GM18867 (cell line): ENCODE results near the gene DNAH14.
"Not testable (repeated sequence)": the region's sequence is repeated elsewhere in the genome, so short reads cannot be mapped to it uniquely, and the experiment has no call there.

Experiments
- ATAC-seq: cut with Tn5 transposase; IDR thresholded peaks from one replicate; pipeline ENCODE4 v1.9.1; 2021; ENCODE audit warnings: mild to moderate bottlenecking, moderate library complexity; ENCODE audit not compliant: unreplicated experiment

DNAH14 gene

GRCh38 chr1:225380691-225381090, 451.2 kb downstream of the DNAH14 start:
- ATAC-seq = no peak

- ATAC-seq = not testable (repeated sequence)
Measured at GRCh38 chr1:225386860-225387259, 457.4 kb downstream of the DNAH14 start.

DNA sequence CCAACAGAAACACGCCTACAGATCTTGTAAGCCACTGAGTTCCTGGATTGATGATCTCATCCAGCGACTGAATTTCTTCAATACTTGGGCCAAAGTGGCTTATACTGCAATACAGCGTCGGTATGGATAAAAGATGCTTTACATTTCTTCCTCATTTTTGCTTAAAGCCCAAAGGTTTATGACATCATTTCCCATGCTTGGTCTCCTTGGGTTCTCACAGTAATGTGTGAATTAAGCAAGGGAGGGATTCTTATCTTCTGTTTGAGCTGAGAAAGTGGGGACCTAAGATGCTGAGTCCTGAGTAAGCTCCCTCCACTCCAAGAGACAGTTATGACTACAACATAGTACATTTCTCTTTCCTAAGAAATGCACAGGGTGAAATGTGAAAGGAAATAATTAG, 458.9 kb downstream of the DNAH14 start:
- ATAC-seq = no peak

DNA sequence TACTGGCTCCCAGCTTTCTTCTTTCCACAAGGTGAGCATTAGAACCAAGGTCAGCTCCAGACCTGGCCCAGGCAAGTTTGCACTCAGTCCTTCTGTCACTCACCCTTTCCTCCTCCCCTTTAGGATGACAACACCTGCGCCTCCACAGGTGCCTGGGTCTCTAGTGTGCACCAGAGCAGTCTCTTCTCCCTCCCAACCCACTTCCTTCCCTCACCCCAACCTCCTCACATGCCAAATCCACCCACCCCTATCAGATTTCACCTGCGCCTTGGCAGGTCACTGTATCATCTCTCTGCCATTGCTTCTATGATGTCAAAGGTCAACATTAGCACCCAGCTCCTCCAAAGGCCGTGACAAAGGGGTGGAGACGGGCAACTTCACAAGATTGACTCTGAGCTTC, 460.4 kb downstream of the DNAH14 start:
- no peak for ATAC-seq

- ATAC-seq = no peak
Measured at GRCh38 chr1:225396357-225396756, 466.9 kb downstream of the DNAH14 start.

GRCh38 chr1:225400968-225401367, 471.5 kb downstream of the DNAH14 start:
- no peak for ATAC-seq

DNA sequence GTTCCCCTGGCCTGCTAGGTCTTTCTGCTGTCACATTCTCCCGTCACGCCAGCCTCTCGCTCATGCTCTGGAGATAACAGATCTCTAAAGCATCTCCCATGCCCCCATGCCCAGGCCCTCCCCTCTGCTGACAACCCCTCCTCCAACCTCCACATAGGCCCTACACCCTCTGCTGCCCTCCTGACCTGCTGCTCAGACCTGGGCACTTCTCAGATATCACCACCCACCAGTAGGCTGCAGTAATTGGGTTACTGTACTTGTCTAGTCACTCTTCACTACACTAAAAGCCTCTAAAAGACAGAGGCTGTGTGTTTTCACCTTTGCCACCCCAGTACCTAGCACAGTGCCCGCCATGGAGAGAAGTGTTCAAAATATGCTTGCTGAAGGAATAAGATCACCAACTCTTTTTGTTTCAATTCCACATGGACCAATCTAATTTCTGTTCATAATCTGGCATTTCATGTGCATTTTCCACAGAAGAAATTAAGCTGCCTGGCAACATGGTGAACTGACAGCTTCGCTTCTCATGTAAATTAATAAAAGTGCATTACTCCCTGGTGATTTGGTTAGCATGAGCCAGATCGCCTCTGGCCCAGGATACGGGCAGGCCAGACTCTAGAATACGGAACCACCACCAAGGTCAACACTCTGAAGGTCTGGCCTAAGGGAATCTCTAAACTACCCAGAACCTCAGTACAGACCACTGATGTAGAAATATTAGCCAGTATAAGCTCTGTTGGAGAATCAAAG, 477.7 kb downstream of the DNAH14 start:
- no peak for ATAC-seq

GRCh38 chr1:225407755-225408154, 478.3 kb downstream of the DNAH14 start:
- no peak for ATAC-seq

DNA sequence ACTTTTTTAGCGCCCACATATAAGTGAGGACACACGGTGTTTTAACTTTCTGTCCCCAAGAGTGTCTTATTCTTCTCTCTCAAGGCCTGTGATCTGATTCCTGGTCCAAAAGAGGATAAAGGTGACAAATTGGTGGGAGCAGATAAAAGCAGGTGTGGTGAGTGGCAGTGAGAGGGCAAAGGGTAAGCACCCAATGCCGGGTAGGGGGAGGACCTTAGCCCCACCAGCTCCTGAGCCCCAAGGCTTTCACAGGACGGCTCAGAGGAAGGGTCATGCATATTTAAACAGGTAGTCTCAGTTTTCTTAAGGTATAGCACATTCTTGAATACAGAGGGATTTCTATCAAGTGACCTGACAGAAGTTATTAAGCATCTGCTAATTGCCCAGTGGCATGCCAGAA, 478.8 kb downstream of the DNAH14 start:
- no peak for ATAC-seq

GRCh38 chr1:225409051-225409450, 479.6 kb downstream of the DNAH14 start:
- ATAC-seq = no peak

GRCh38 chr1:225410036-225410435, 480.6 kb downstream of the DNAH14 start:
- ATAC-seq = no peak

DNA sequence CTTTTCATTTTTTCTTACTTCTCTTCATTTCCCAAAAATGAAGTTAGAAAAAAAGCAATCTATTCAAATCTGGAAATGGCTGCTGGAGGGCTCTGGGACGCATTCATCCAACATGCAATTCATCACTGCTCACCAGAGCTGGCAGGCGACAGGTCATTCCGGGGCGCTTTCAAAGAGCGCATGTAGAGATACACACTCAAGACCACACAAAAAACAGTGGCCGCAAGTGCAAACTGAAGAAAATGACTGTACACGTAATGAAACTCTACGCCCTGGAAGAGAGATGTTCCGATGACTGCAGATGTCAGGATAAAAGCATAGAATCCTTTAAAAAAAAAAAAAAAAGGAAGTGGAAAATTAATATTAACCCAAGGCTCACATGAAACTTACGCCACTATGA, 482.8 kb downstream of the DNAH14 start:
- ATAC-seq = no peak

GRCh38 chr1:225412803-225413351, 483.4 kb downstream of the DNAH14 start:
- no peak for ATAC-seq

DNA sequence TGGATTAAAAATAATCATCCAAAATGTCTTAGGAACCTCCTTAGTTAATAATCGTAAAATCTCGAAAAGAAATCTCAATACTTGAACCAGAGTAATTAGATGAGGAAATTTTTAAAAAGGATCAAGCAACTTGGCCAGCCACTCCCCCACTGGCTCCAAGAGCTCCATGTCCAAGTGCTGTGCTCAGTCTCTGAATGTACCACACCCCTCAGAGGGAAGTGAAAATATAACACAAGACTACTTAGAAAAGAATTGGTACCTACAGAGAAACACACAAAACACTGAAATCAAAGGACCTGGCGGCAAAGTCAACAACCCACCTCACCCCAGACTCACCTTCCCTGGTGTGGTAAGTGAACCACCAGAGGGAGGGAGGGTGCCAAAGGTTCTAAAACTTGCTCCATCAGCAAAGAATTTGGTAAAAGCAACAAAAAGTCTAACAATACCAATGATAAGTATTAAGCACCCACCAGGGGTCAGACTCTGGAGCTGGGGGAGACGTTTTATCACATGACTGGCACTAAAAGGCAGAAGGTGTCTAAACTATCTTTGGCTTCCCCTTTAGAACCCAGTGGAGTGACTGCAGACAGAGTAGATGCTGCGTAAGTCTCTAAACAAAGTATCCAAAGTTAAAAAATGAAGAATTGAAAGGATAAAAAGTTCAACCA, 484.4 kb downstream of the DNAH14 start:
- no peak for ATAC-seq

DNA sequence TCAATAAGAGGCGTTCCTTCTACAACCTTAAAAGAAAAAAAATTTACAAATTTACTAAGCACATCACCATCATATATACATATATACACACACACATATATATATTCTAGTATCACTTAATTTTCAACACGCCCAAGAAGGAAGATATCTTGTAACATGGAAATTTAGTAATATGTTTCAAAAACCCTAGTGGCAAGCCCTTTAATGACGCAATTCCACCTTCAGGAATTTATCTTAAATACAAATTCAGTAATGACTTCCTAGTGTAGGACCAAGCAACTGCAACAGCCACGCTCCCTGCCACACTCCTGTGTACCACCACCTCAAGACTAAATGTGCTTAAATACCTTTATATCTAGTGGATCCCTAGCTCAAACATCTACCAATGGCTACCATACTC, 485.8 kb downstream of the DNAH14 start:
- ATAC-seq = no peak

DNA sequence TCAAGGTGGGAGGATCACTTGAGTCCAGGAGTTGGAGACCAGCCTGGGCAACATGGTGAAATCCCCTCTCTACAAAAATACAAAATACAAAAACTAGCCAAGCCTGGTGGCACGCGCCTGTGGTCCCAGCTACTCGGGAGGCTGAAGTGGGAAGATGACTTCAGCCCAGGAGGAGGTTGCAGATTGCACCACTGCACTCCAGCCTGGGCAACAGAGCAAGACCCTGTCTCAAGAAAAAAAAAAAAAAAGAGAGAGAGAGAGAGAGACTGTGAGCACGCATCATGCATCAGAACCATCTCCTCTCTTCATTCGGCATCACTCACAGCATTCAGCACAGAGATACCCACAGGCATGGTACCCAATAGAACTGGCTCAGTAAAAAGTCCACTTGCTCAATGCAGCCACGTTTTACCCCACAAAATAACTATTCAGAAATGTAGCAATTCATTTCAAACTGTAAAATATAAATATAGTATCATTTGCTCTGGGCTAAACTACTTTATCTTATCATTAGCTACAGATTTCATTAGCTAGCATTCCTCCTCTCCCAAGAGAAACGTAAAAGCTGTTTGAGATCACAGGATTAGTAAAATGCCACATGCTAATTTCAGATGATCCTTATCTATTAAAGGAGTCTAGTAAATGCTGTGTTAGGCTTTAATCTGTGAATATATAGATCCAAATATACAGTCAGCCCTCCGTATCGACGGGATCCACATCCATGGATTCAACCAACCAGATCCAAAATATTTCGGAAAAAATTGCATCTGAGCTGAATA, 486.7 kb downstream of the DNAH14 start:
- ATAC-seq = no peak

DNA sequence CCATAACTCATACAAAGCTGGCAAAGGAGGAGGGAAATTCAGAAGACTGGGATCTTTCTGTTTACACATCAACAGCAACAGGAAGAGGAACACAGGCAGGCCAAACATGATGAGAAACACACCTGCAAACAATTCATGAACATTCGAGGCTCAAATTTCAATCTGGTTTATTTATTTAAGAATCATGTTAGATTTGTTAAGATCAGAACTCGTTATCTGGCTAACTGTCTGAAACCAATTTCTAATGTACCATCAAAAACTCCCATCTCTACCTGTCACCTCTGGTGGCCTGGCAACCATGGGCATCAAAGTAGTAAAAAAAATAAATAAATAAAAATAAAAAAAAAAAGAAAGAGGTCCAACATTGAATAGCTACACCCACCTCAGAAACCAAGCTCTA, 488.6 kb downstream of the DNAH14 start:
- no peak for ATAC-seq

DNA sequence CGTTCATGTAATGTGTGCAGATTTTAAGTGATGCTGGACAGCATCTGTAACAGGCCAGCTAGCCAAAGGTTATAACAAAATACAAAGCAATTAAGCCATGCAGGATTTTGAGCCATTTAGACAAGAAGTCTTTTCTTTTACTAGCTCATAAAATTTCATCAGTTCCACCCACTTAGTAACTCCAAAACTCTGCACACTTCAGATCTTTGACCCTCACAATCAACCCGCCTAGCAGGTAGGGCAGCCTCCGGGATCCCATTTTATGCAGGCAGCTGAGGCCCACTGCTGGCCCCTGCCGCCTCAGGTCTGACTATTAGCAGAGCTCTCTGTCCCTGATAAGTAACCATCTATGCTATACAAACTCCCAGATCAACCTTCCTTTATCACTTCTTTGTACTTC, 489.1 kb downstream of the DNAH14 start:
- ATAC-seq = no peak

- no peak for ATAC-seq
Measured at GRCh38 chr1:225422031-225422605, 492.6 kb downstream of the DNAH14 start.

GRCh38 chr1:225422795-225423517, 493.5 kb downstream of the DNAH14 start:
- ATAC-seq = no peak

GRCh38 chr1:225423518-225423855, 494.0 kb downstream of the DNAH14 start:
- no peak for ATAC-seq
